Measurements from ENCODE around the gene CTNNBL1.

- TF ChIP-seq, protein P1, sequence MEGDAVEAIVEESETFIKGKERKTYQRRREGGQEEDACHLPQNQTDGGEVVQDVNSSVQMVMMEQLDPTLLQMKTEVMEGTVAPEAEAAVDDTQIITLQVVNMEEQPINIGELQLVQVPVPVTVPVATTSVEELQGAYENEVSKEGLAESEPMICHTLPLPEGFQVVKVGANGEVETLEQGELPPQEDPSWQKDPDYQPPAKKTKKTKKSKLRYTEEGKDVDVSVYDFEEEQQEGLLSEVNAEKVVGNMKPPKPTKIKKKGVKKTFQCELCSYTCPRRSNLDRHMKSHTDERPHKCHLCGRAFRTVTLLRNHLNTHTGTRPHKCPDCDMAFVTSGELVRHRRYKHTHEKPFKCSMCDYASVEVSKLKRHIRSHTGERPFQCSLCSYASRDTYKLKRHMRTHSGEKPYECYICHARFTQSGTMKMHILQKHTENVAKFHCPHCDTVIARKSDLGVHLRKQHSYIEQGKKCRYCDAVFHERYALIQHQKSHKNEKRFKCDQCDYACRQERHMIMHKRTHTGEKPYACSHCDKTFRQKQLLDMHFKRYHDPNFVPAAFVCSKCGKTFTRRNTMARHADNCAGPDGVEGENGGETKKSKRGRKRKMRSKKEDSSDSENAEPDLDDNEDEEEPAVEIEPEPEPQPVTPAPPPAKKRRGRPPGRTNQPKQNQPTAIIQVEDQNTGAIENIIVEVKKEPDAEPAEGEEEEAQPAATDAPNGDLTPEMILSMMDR (IDR thresholded peaks at IDR 0.05), result no peak
- TF ChIP-seq E2F4 (CRISPR knock-in tag; IDR thresholded peaks at IDR 0.05; ENCODE audit: borderline replicate concordance, low read depth), result no peak
- no peak for TF ChIP-seq OVOL2 (CRISPR knock-in tag; IDR thresholded peaks at IDR 0.05; ENCODE audit: borderline replicate concordance)
- TF ChIP-seq, protein P2, sequence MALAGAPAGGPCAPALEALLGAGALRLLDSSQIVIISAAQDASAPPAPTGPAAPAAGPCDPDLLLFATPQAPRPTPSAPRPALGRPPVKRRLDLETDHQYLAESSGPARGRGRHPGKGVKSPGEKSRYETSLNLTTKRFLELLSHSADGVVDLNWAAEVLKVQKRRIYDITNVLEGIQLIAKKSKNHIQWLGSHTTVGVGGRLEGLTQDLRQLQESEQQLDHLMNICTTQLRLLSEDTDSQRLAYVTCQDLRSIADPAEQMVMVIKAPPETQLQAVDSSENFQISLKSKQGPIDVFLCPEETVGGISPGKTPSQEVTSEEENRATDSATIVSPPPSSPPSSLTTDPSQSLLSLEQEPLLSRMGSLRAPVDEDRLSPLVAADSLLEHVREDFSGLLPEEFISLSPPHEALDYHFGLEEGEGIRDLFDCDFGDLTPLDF (CRISPR knock-in tag; IDR thresholded peaks at IDR 0.05), result no peak
- TF ChIP-seq ZNF121 (CRISPR knock-in tag; IDR thresholded peaks at IDR 0.05), result no peak
- TF ChIP-seq PRDM15 (CRISPR knock-in tag; IDR thresholded peaks at IDR 0.05), result no peak
- no peak for TF ChIP-seq NFE2L1 (CRISPR knock-in tag; IDR thresholded peaks at IDR 0.05)
- TF ChIP-seq ELF4 (CRISPR knock-in tag; IDR thresholded peaks at IDR 0.05; ENCODE audit: low read depth), result no peak
- no peak for TF ChIP-seq ZNF138 (CRISPR knock-in tag; conservative IDR thresholded peaks at IDR 0.05)
These were observed 79.5 kb downstream of the CTNNBL1 start for GRCh38 chr20:37773291-37773826.
